H9 (cell line): Measurements from ENCODE around the gene FANK1. TPM values are rescaled to one million over a fixed set of nuclear protein-coding genes. Genes with fewer than 3 reads are reported as not detected.

Source experiments
- DNase-seq: peaks from one replicate; pipeline ENCODE4 v3.0.0-alpha.2; 2017
- H2AFZ ChIP-seq: one replicate; pipeline ENCODE4 v1.6.1; 2013; ENCODE audit warnings: mild to moderate bottlenecking, low read length, control low read depth, moderate library complexity
- H2AK5ac ChIP-seq: 2 replicates; pipeline ENCODE4 v1.6.1; 2013; ENCODE audit warnings: low read length, control low read depth, mixed read lengths; ENCODE audit not compliant: insufficient read length
- H2BK120ac ChIP-seq: one replicate; pipeline ENCODE4 v1.6.1; 2013; ENCODE audit warnings: low read depth, mild to moderate bottlenecking, low read length, control low read depth, inconsistent platforms; ENCODE audit not compliant: poor library complexity, severe bottlenecking
- H2BK12ac ChIP-seq: 2 replicates; pipeline ENCODE4 v1.6.1; 2013; ENCODE audit warnings: low read length, control low read depth, mixed read lengths, low read depth; ENCODE audit not compliant: insufficient read length
- H2BK15ac ChIP-seq: 2 replicates; pipeline ENCODE4 v1.6.1; 2013; ENCODE audit warnings: low read depth, low read length, control low read depth
- H2BK20ac ChIP-seq: one replicate; pipeline ENCODE4 v1.6.1; 2013; ENCODE audit warnings: low read depth, mild to moderate bottlenecking, low read length, control low read depth, inconsistent platforms; ENCODE audit not compliant: poor library complexity, severe bottlenecking
- H2BK5ac ChIP-seq: 2 replicates; pipeline ENCODE4 v1.6.1; 2013; ENCODE audit warnings: low read length, control low read depth, mixed read lengths; ENCODE audit not compliant: insufficient read length
- H3K14ac ChIP-seq: 2 replicates; pipeline ENCODE4 v1.6.1; 2013; ENCODE audit warnings: low read length, control low read depth; ENCODE audit not compliant: insufficient read depth
- H3K18ac ChIP-seq: 2 replicates; pipeline ENCODE4 v1.6.1; 2013; ENCODE audit warnings: low read depth, mild to moderate bottlenecking, mixed read lengths, low read length, control low read depth; ENCODE audit not compliant: insufficient read length
- H3K23ac ChIP-seq: 2 replicates; pipeline ENCODE4 v1.6.1; 2013; ENCODE audit warnings: low read length, control low read depth, mixed read lengths, low read depth; ENCODE audit not compliant: insufficient read length
- H3K23me2 ChIP-seq: 2 replicates; pipeline ENCODE4 v1.6.1; 2013; ENCODE audit warnings: low read depth, mild to moderate bottlenecking, mixed read lengths, low read length, control low read depth; ENCODE audit not compliant: insufficient read length, poor library complexity, severe bottlenecking
- H3K27ac ChIP-seq: 2 replicates; pipeline ENCODE4 v1.5.1; 2013; ENCODE audit warnings: low read length, control low read depth, mixed read lengths, low read depth; ENCODE audit not compliant: insufficient read length
- H3K27me3 ChIP-seq: 2 replicates; pipeline ENCODE4 v1.6.1; 2013; ENCODE audit warnings: low read length, control low read depth, inconsistent platforms; ENCODE audit not compliant: insufficient read depth
- H3K4ac ChIP-seq: 2 replicates; pipeline ENCODE4 v1.6.1; 2013; ENCODE audit warnings: low read depth, mild to moderate bottlenecking, control low read depth, inconsistent platforms, low read length, moderate library complexity
- H3K4me1 ChIP-seq: 2 replicates; pipeline ENCODE4 v1.6.1; 2013; ENCODE audit warnings: low read length, control low read depth, inconsistent platforms; ENCODE audit not compliant: insufficient read depth
- H3K4me2 ChIP-seq: 2 replicates; pipeline ENCODE4 v1.6.1; 2013; ENCODE audit warnings: low read length, control low read depth, mixed read lengths; ENCODE audit not compliant: insufficient read length, insufficient read depth
- H3K56ac ChIP-seq: 2 replicates; pipeline ENCODE4 v1.6.1; 2013; ENCODE audit warnings: low read depth, mild to moderate bottlenecking, mixed read lengths, low read length, control low read depth; ENCODE audit not compliant: insufficient read length
- H3K79me1 ChIP-seq: 2 replicates; pipeline ENCODE4 v1.6.1; 2013; ENCODE audit warnings: low read depth, mild to moderate bottlenecking, moderate library complexity, low read length, control low read depth, inconsistent platforms; ENCODE audit not compliant: insufficient read depth, poor library complexity, severe bottlenecking
- H3K79me2 ChIP-seq: 2 replicates; pipeline ENCODE4 v1.6.1; 2013; ENCODE audit warnings: low read length, control low read depth, inconsistent platforms; ENCODE audit not compliant: insufficient read depth
- H3K9ac ChIP-seq: 2 replicates; pipeline ENCODE4 v1.6.1; 2013; ENCODE audit warnings: low read length, control low read depth, mixed read lengths; ENCODE audit not compliant: insufficient read length; ENCODE audit errors: extremely low read depth
- H3K9me3 ChIP-seq: one replicate; pipeline ENCODE4 v1.6.1; 2013; ENCODE audit warnings: low read depth, low read length, inconsistent platforms; ENCODE audit not compliant: control insufficient read depth
- H3T11ph ChIP-seq: one replicate; pipeline ENCODE4 v1.6.1; 2013; ENCODE audit warnings: mild to moderate bottlenecking, low read length, control low read depth, inconsistent platforms
- H4K20me1 ChIP-seq: one replicate; pipeline ENCODE4 v1.6.1; 2013; ENCODE audit not compliant: control insufficient read depth, insufficient read length, insufficient read depth
- H4K5ac ChIP-seq: 2 replicates; pipeline ENCODE4 v1.6.1; 2013; ENCODE audit warnings: low read depth, mild to moderate bottlenecking, mixed read lengths, low read length, control low read depth; ENCODE audit not compliant: insufficient read length
- H4K8ac ChIP-seq: replicated peaks from 2 replicates; pipeline ENCODE4 v1.6.1; 2013; ENCODE audit warnings: low read length, control low read depth, mixed read lengths, low read depth; ENCODE audit not compliant: insufficient read length
- H4K91ac ChIP-seq: 2 replicates; pipeline ENCODE4 v1.6.1; 2013; ENCODE audit warnings: low read depth, mild to moderate bottlenecking, moderate library complexity, mixed read lengths, low read length, control low read depth; ENCODE audit not compliant: insufficient read length
- H3K27ac Mint-ChIP-seq, 3 experiments: 2 replicates in 2 of 3; 3 replicates in 1 of 3; pipeline ENCODE4 v1.8.0; 2020 to 2021; ENCODE audit warnings: mixed read lengths in 3 of 3, mild to moderate bottlenecking in 1 of 3, moderate library complexity in 1 of 3
- H3K27me3 Mint-ChIP-seq: 2 replicates; pipeline ENCODE4 v1.8.0; 2021; ENCODE audit warnings: low read depth, mild to moderate bottlenecking, moderate library complexity, mixed read lengths
- H3K36me3 Mint-ChIP-seq, 3 experiments: 2 replicates in 2 of 3; 3 replicates in 1 of 3; pipeline ENCODE4 v1.8.0; 2020 to 2021; ENCODE audit warnings: low read depth in 3 of 3, mixed read lengths in 3 of 3; ENCODE audit not compliant: insufficient read depth in 1 of 3
- H3K4me1 Mint-ChIP-seq, 2 experiments: 2 replicates each; pipeline ENCODE4 v1.8.0; 2020; ENCODE audit warnings: mixed read lengths in 2 of 2
- H3K4me3 Mint-ChIP-seq, 2 experiments: 2 replicates in 1 of 2; 3 replicates in 1 of 2; pipeline ENCODE4 v1.8.0; 2020 to 2021; ENCODE audit warnings: mild to moderate bottlenecking in 2 of 2, mixed read lengths in 2 of 2, moderate library complexity in 1 of 2
- H3K9me3 Mint-ChIP-seq, 2 experiments: 2 replicates in 1 of 2; 3 replicates in 1 of 2; pipeline ENCODE4 v1.8.0; 2020; ENCODE audit warnings: mild to moderate bottlenecking in 2 of 2, mixed read lengths in 2 of 2, moderate library complexity in 1 of 2
- CTCF ChIP-seq: fragments of 200-600 bp; sonication (generic); conservative IDR thresholded peaks from 3 replicates; pipeline ENCODE4 v1.8.0; 2021; ENCODE audit warnings: antibody characterized with exemption, mild to moderate bottlenecking
- WGBS: extraction: QIAGEN DNeasy Blood & Tissue Kit; methylation state at CpG from one replicate; pipeline ENCODE4 v1.1.7; 2013; ENCODE audit warnings: missing lambda C conversion rate, low lambda C conversion rate, mixed read lengths; ENCODE audit not compliant: insufficient read length; ENCODE audit errors: extremely low coverage; 5-methylcytosine and 5-hydroxymethylcytosine counted together
- total RNA-seq: library from RNA; stranded (reverse); gene quantifications from 2 replicates; pipeline ENCODE4 v1.2.1, GENCODE V29; 2021

The FANK1 gene
- total RNA-seq, 1 experiment from 2014 or later = 0.68 TPM

- H2BK5ac ChIP-seq = no peak overlapping the region
- no peaks in the 10 kb centered on the region for H3K79me1 ChIP-seq
- H3K9me3 ChIP-seq = no peaks in the 10 kb centered on the region
- H2BK12ac ChIP-seq = no peak overlapping the region
- no CpG with 5 or more reads among the region's 9 CpGs for whole genome bisulfite sequencing
- no peak overlapping the region for H4K8ac ChIP-seq
- no peak overlapping the region for H3K18ac ChIP-seq
- H3K4ac ChIP-seq = no peak overlapping the region
- H3K23ac ChIP-seq = no peak overlapping the region
- no peak overlapping the region for H4K91ac ChIP-seq
- peaks cover 6 to 18% of the 10 kb centered on the region in 2 experiments; a peak in 3 of 4 replicates for H3K4me1 Mint-ChIP-seq
- H3K4me3 Mint-ChIP-seq = no peak overlapping the region
- no peak overlapping the region for H3K9ac ChIP-seq
- H2AFZ ChIP-seq = no peak overlapping the region
- H4K5ac ChIP-seq = no peak overlapping the region
- no peaks in the 10 kb centered on the region for H3K23me2 ChIP-seq
- no peak overlapping the region for H3K27ac Mint-ChIP-seq
- H3K27me3 ChIP-seq = no peaks in the 10 kb centered on the region
- no peak for TF ChIP-seq CTCF
- no peaks in the 10 kb centered on the region for H3K79me2 ChIP-seq
- peaks cover 2 to 7% (median 5%) of the 10 kb centered on the region in 3 experiments; a peak in 3 of 7 replicates for H3K36me3 Mint-ChIP-seq
- H3K14ac ChIP-seq = no peak overlapping the region
- no peak overlapping the region for H3K27ac ChIP-seq
- H3K4me1 ChIP-seq = no peaks in the 10 kb centered on the region
- peaks cover 3 to 5% of the 10 kb centered on the region in 2 experiments; a peak in 3 of 5 replicates for H3K9me3 Mint-ChIP-seq
- H2AK5ac ChIP-seq = no peak overlapping the region
- no peak overlapping the region for H3K4me2 ChIP-seq
- no peak overlapping the region for H2BK120ac ChIP-seq
- no peaks in the 10 kb centered on the region for H4K20me1 ChIP-seq
- no peak overlapping the region for H3T11ph ChIP-seq
- no peaks in the 10 kb centered on the region; the same call in 1 of the 2 replicates for H3K27me3 Mint-ChIP-seq
- no peak overlapping the region for H2BK15ac ChIP-seq
- H3K56ac ChIP-seq = no peak overlapping the region
- no peak for DNase-seq
- no peak overlapping the region for H2BK20ac ChIP-seq
Observed at GRCh38 chr10:126058507-126058906, 162.1 kb downstream of the FANK1 start.

Other genes with a start within 250 kb of the FANK1 start
- not detected in 2 replicates for gene TEX36, start 213.4 kb upstream of the FANK1 start, total RNA-seq
- gene EDRF1, start 176.9 kb upstream of the FANK1 start, total RNA-seq = 48.2 and 51.0 TPM in 2 replicates
- gene MMP21, start 120.7 kb upstream of the FANK1 start, total RNA-seq = not detected in 2 replicates
- gene UROS, start 73.3 kb upstream of the FANK1 start, total RNA-seq = 41.0 and 42.3 TPM in 2 replicates
- gene BCCIP, start 73.0 kb upstream of the FANK1 start, total RNA-seq = 119 and 121 TPM in 2 replicates
- gene DHX32, start 15.3 kb upstream of the FANK1 start, total RNA-seq = 10.7 and 12.0 TPM in 2 replicates